Hepatocyte (in vitro differentiated cells): ENCODE results near the gene RAD51D. TPM values are rescaled to one million over a fixed set of nuclear protein-coding genes. Genes with fewer than 3 reads are reported as not detected.
A peak's percentile ranks its signal among the peaks of the same experiment; 100 is the strongest.
"Not testable (repeated sequence)": the region's sequence is repeated elsewhere in the genome, so short reads cannot be mapped to it uniquely, and the experiment has no call there.

Experiments used
- DNase-seq: peaks from one replicate; pipeline ENCODE4 v3.0.0-alpha.2; 2016; ENCODE audit warnings: low spot score
- H2AFZ ChIP-seq: fragments of 200-600 bp; sonication (generic); 2 replicates; pipeline ENCODE4 v1.6.0; 2016; ENCODE audit warnings: antibody characterized with exemption, mild to moderate bottlenecking
- H3K27ac ChIP-seq: fragments of 200-600 bp; sonication (generic); 2 replicates; pipeline ENCODE4 v1.5.1; 2016; ENCODE audit warnings: mild to moderate bottlenecking
- H3K27me3 ChIP-seq: fragments of 200-600 bp; sonication (generic); 2 replicates; pipeline ENCODE4 v1.6.1; 2016
- H3K36me3 ChIP-seq: fragments of 200-600 bp; sonication (generic); replicated peaks from 2 replicates; pipeline ENCODE4 v1.5.1; 2016; ENCODE audit warnings: low read depth; ENCODE audit not compliant: insufficient read depth
- H3K4me1 ChIP-seq: fragments of 200-600 bp; sonication (generic); 2 replicates; pipeline ENCODE4 v1.5.1; 2016; ENCODE audit warnings: mild to moderate bottlenecking, moderate library complexity; ENCODE audit not compliant: insufficient read depth
- H3K4me2 ChIP-seq: fragments of 200-600 bp; sonication (generic); 2 replicates; pipeline ENCODE4 v1.6.0; 2016
- H3K4me3 ChIP-seq: fragments of 200-600 bp; sonication (generic); 2 replicates; pipeline ENCODE4 v1.5.1; 2016; ENCODE audit warnings: mild to moderate bottlenecking
- H3K79me2 ChIP-seq: fragments of 200-600 bp; sonication (generic); 2 replicates; pipeline ENCODE4 v1.6.0; 2017; ENCODE audit warnings: mild to moderate bottlenecking
- H3K9me2 ChIP-seq: fragments of 200-600 bp; sonication (generic); replicated peaks from 2 replicates; pipeline ENCODE4 v1.6.0; 2017; ENCODE audit warnings: mild to moderate bottlenecking; ENCODE audit not compliant: insufficient read depth
- H3K9me3 ChIP-seq: fragments of 200-600 bp; sonication (generic); 2 replicates; pipeline ENCODE4 v1.5.1; 2016; ENCODE audit warnings: low read depth, mild to moderate bottlenecking
- H4K20me1 ChIP-seq: fragments of 200-600 bp; sonication (generic); 2 replicates; pipeline ENCODE4 v1.6.0; 2016; ENCODE audit warnings: mild to moderate bottlenecking; ENCODE audit not compliant: insufficient read depth, poor library complexity, severe bottlenecking
- EZH2 ChIP-seq: fragments of 200-600 bp; sonication (generic); IDR thresholded peaks from 2 replicates; pipeline ENCODE4 v1.6.1; 2016; ENCODE audit warnings: antibody characterized with exemption, mild to moderate bottlenecking, borderline replicate concordance
- EZH2phosphoT487 ChIP-seq: fragments of 200-600 bp; sonication (generic); IDR thresholded peaks from one replicate; pipeline ENCODE4 v1.6.1; 2018; ENCODE audit warnings: antibody characterized with exemption, mild to moderate bottlenecking, low read depth, moderate library complexity; ENCODE audit not compliant: unreplicated experiment, severe bottlenecking
- WGBS: methylation state at CpG from one replicate; pipeline ENCODE4 v1.1.6; 2016; ENCODE audit warnings: low lambda C conversion rate; ENCODE audit errors: missing lambda C conversion rate; 5-methylcytosine and 5-hydroxymethylcytosine counted together
- polyA plus RNA-seq: library from polyadenylated mRNA; unstranded; fragments of >200 nt; fragmentation: Nextera tagmentation; extraction: Ambion mirVana; gene quantifications from 2 replicates; pipeline ENCODE4 v1.2.1, GENCODE V29; 2016
- total RNA-seq: library from RNA; depleted of rRNA; stranded (reverse); fragments of >200 nt; gene quantifications from 2 replicates; pipeline ENCODE4 v1.2.3, GENCODE V29; 2014
- TF ChIP-seq, protein P1 (sequence below): fragments of 200-600 bp; sonication (generic); IDR thresholded peaks from 2 replicates; pipeline ENCODE4 v1.5.1; 2016; ENCODE audit warnings: antibody characterized with exemption, mild to moderate bottlenecking; ENCODE audit not compliant: poor library complexity

RAD51D gene
- total and polyA plus RNA-seq, 2 experiments from 2014 or later, result 7.1 to 9.9 TPM

- H2AFZ ChIP-seq, result no peak overlapping the region
- no peaks in the 10 kb centered on the region for H3K36me3 ChIP-seq
- H3K9me2 ChIP-seq, result no peaks in the 10 kb centered on the region
- H4K20me1 ChIP-seq, result no peaks in the 10 kb centered on the region
- H3K79me2 ChIP-seq, result peaks cover 11% of the 10 kb centered on the region
- peak overlapping the region; percentile 96 for H3K4me2 ChIP-seq
- H3K4me1 ChIP-seq, result peaks cover 8% of the 10 kb centered on the region
- H3K4me3 ChIP-seq, result no peak overlapping the region
- no peak for DNase-seq
- H3K9me3 ChIP-seq, result no peaks in the 10 kb centered on the region
- no peak overlapping the region for H3K27ac ChIP-seq
- H3K27me3 ChIP-seq, result no peaks in the 10 kb centered on the region
- no peak for TF ChIP-seq EZH2
- TF ChIP-seq EZH2phosphoT487, result no peak
- TF ChIP-seq, protein P1, sequence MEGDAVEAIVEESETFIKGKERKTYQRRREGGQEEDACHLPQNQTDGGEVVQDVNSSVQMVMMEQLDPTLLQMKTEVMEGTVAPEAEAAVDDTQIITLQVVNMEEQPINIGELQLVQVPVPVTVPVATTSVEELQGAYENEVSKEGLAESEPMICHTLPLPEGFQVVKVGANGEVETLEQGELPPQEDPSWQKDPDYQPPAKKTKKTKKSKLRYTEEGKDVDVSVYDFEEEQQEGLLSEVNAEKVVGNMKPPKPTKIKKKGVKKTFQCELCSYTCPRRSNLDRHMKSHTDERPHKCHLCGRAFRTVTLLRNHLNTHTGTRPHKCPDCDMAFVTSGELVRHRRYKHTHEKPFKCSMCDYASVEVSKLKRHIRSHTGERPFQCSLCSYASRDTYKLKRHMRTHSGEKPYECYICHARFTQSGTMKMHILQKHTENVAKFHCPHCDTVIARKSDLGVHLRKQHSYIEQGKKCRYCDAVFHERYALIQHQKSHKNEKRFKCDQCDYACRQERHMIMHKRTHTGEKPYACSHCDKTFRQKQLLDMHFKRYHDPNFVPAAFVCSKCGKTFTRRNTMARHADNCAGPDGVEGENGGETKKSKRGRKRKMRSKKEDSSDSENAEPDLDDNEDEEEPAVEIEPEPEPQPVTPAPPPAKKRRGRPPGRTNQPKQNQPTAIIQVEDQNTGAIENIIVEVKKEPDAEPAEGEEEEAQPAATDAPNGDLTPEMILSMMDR, result no peak
Observed at GRCh38 chr17:35117984-35118383, 1.7 kb downstream of the RAD51D start.

GRCh38 chr17:35116845-35117244 lies 2.8 kb downstream of the RAD51D start:
- WGBS, result 83% methylated on average over 12 of the region's 12 CpGs
- H4K20me1 ChIP-seq, result no peaks in the 10 kb centered on the region
- H3K36me3 ChIP-seq, result no peaks in the 10 kb centered on the region
- no peaks in the 10 kb centered on the region for H3K9me2 ChIP-seq
- no peak for DNase-seq
- no peak overlapping the region for H2AFZ ChIP-seq
- peaks cover 11% of the 10 kb centered on the region for H3K79me2 ChIP-seq
- no peak overlapping the region for H3K4me3 ChIP-seq
- no peak overlapping the region for H3K4me2 ChIP-seq
- no peak overlapping the region for H3K27ac ChIP-seq
- peaks cover 8% of the 10 kb centered on the region for H3K4me1 ChIP-seq
- no peaks in the 10 kb centered on the region for H3K9me3 ChIP-seq
- TF ChIP-seq EZH2phosphoT487 (no peak), EZH2 (no peak)
- TF ChIP-seq, protein P1, result no peak
- H3K27me3 ChIP-seq, result no peaks in the 10 kb centered on the region

DNA sequence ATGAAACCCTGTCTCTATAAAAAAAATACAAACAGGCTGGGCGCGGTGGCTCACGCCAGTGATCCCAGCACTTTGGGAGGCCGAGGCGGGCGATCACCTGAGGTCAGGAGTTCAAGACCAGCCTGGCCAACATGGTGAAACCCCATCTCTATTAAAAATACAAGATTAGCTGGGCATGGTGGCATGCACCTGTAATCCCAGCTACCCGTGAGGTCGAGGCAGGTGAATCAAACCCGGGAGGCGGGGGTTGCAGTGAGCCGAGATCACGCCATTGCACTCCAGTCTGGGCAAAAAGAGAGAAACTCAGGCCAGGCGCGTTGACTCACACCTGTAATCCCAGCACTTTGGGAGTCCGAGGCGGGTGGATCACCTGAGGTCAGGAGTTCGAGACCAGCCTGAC lies 8.9 kb downstream of the RAD51D start:
- H3K27me3 ChIP-seq, H4K20me1 ChIP-seq, H3K27ac ChIP-seq, H3K9me2 ChIP-seq, H3K36me3 ChIP-seq, H3K4me3 ChIP-seq, H3K4me2 ChIP-seq, DNase-seq, H3K9me3 ChIP-seq, H3K79me2 ChIP-seq, H3K4me1 ChIP-seq, H2AFZ ChIP-seq: not testable (repeated sequence)
- WGBS, result 97% methylated on average over 16 of the region's 17 CpGs

- H3K27me3 ChIP-seq, result no peaks in the 10 kb centered on the region
- H3K9me2 ChIP-seq, result no peaks in the 10 kb centered on the region
- H3K4me2 ChIP-seq, result no peak overlapping the region
- no peak overlapping the region for H2AFZ ChIP-seq
- no peaks in the 10 kb centered on the region for H3K36me3 ChIP-seq
- no peak for DNase-seq
- no peak overlapping the region for H3K4me3 ChIP-seq
- WGBS, result 99% methylated on average over 5 of the region's 5 CpGs
- H3K9me3 ChIP-seq, result no peaks in the 10 kb centered on the region
- H4K20me1 ChIP-seq, result no peaks in the 10 kb centered on the region
- H3K27ac ChIP-seq, result no peak overlapping the region
- TF ChIP-seq EZH2 (no peak), EZH2phosphoT487 (no peak)
- TF ChIP-seq, protein P1, result no peak
- H3K79me2 ChIP-seq, result no peaks in the 10 kb centered on the region
- no peaks in the 10 kb centered on the region for H3K4me1 ChIP-seq
Observed at GRCh38 chr17:35104844-35105450, 14.7 kb downstream of the RAD51D start.
